ENCODE measurements around the gene APBB2.

GRCh38 chr4:41052287-41052686 lies 162.1 kb downstream of the APBB2 start:
- TF ChIP-seq, protein P1, sequence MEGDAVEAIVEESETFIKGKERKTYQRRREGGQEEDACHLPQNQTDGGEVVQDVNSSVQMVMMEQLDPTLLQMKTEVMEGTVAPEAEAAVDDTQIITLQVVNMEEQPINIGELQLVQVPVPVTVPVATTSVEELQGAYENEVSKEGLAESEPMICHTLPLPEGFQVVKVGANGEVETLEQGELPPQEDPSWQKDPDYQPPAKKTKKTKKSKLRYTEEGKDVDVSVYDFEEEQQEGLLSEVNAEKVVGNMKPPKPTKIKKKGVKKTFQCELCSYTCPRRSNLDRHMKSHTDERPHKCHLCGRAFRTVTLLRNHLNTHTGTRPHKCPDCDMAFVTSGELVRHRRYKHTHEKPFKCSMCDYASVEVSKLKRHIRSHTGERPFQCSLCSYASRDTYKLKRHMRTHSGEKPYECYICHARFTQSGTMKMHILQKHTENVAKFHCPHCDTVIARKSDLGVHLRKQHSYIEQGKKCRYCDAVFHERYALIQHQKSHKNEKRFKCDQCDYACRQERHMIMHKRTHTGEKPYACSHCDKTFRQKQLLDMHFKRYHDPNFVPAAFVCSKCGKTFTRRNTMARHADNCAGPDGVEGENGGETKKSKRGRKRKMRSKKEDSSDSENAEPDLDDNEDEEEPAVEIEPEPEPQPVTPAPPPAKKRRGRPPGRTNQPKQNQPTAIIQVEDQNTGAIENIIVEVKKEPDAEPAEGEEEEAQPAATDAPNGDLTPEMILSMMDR (IDR thresholded peaks at IDR 0.05; ENCODE audit: low read depth, low read length, poor library complexity, severe bottlenecking) = no peak
- no peak for TF ChIP-seq EZH2phosphoT487 (IDR thresholded peaks at IDR 0.05; ENCODE audit: borderline replicate concordance, low read length)

All from DOHH2 (cell line).